Non-pigmented ciliary epithelial cell (primary cell): Measurements from ENCODE around the gene AGBL2.

Source experiments
- DNase-seq: peaks from one replicate; pipeline ENCODE4 v3.0.0-alpha.2; 2010; ENCODE audit warnings: low read depth

The AGBL2 gene

GRCh38 chr11:47631473-47631872, 83.7 kb downstream of the AGBL2 start:
- no peak for DNase-seq

- no peak for DNase-seq
Observed at GRCh38 chr11:47628026-47628425, 87.1 kb downstream of the AGBL2 start.

- DNase-seq: no peak
Observed at GRCh38 chr11:47626234-47626633, 88.9 kb downstream of the AGBL2 start.

GRCh38 chr11:47620836-47621378, 94.3 kb downstream of the AGBL2 start:
- DNase-seq: no peak

GRCh38 chr11:47617417-47617809, 97.8 kb downstream of the AGBL2 start:
- no peak for DNase-seq

- DNase-seq: no peak
Observed at GRCh38 chr11:47616726-47617416, 98.3 kb downstream of the AGBL2 start.

- DNase-seq: no peak
Observed at GRCh38 chr11:47615249-47615648, 99.9 kb downstream of the AGBL2 start.

GRCh38 chr11:47611348-47611794, 103.8 kb downstream of the AGBL2 start:
- no peak for DNase-seq

GRCh38 chr11:47609675-47610074, 105.5 kb downstream of the AGBL2 start:
- DNase-seq: no peak
